ENCODE data around the gene NECTIN1.
A peak's percentile ranks its signal among the peaks of the same experiment; 100 is the strongest.

The NECTIN1 gene

DNA sequence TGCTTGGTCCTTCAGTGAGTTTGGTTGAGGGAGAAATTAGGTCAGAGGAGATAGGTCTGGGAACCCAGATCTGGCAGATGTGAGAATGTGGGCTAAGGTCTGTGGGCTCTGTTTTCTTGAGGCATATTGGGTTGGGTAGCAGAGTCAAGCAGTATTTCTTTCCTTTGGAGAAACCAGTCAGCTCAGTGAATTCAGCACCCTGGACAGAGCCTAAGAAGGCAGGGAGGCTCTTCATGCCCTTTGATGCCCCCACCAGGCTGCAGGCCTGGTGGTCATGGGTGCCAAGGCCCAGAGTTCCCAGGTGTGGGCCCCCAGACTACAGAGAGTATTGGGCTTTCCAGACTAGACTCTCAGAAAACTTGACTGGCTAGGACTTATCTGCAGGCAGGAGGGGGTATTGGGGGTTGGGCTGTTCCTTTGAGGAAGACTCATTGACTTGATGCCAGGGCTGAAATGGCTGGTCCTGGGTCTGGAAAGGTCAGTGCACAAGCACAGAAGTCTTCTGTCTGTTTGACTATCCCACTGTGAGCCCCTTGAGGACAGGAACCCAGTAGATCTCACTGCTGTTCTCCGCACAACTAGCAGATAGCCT is 45.3 kb upstream of the NECTIN1 start:
- TF ChIP-seq, protein P1, sequence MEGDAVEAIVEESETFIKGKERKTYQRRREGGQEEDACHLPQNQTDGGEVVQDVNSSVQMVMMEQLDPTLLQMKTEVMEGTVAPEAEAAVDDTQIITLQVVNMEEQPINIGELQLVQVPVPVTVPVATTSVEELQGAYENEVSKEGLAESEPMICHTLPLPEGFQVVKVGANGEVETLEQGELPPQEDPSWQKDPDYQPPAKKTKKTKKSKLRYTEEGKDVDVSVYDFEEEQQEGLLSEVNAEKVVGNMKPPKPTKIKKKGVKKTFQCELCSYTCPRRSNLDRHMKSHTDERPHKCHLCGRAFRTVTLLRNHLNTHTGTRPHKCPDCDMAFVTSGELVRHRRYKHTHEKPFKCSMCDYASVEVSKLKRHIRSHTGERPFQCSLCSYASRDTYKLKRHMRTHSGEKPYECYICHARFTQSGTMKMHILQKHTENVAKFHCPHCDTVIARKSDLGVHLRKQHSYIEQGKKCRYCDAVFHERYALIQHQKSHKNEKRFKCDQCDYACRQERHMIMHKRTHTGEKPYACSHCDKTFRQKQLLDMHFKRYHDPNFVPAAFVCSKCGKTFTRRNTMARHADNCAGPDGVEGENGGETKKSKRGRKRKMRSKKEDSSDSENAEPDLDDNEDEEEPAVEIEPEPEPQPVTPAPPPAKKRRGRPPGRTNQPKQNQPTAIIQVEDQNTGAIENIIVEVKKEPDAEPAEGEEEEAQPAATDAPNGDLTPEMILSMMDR (IDR thresholded peaks at IDR 0.05; ENCODE audit: insufficient read depth, low read depth, low read length, missing control alignments), result no peak
- peak; percentile 40 for DNase-seq (ENCODE audit: low read depth)
- H3K4me3 ChIP-seq (ENCODE audit: low read depth, low read length), result no peak overlapping the region

DNA sequence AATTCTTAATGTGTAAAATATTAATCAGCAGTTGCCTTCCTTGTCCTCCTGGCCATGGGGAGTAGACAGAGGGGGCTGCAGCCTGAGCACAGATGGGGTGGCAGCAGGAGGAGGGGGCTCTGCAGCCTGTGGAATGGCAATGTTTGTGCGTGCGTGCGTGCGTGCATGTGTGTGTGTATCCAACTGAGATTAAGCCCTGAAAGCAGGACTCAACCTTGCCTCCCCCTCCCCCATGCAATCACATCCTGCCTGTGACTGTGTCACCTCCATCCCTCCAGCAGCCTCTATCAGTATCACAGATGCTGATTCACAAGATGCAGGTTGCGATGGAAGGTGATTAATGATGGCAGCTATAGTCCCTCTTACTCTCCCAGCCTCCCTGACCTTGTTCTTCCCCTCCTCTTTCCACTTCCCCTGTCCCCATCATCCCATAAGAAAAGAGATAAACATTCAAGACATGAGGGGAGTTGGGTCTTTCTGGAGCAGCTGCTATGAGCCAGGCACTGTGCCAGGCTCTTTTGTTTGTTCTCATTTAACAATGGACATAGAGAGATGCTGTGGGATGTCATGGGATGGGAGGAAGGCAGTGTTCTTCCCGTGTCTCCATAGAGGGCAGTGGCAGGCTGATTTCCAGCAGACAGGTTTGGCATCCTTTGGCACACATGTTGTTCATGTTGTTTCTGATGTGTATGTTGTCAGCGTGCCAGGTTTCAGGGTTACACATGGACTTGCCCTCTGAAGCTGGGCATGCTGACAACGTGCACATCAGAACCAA is 43.8 kb upstream of the NECTIN1 start:
- H3K4me3 ChIP-seq (ENCODE audit: low read depth, low read length), result no peak overlapping the region
- TF ChIP-seq, protein P1 (IDR thresholded peaks at IDR 0.05; ENCODE audit: insufficient read depth, low read depth, low read length, missing control alignments), result no peak
- no peak for DNase-seq (ENCODE audit: low read depth)

DNA sequence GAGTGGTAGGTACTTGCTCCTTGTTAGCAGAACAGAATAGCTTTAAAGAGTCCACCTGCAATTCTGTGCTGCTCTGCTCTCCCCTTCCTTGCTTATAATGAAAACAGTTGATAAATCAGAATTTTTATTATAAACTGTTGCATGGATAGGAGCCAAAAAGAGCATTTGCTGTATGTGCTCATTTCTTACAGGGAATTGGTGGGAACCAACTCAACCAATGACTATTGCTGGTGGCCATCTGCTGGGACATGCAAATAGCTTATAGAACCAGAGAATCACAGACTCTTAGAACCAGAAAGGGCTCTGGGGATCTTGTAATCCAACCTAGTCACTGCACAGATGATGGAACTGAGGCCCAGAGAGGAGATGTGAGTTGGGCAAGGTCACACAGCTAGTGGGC is 43.1 kb upstream of the NECTIN1 start:
- TF ChIP-seq, protein P1 (IDR thresholded peaks at IDR 0.05; ENCODE audit: insufficient read depth, low read depth, low read length, missing control alignments), result no peak
- DNase-seq (ENCODE audit: low read depth), result no peak

DNA sequence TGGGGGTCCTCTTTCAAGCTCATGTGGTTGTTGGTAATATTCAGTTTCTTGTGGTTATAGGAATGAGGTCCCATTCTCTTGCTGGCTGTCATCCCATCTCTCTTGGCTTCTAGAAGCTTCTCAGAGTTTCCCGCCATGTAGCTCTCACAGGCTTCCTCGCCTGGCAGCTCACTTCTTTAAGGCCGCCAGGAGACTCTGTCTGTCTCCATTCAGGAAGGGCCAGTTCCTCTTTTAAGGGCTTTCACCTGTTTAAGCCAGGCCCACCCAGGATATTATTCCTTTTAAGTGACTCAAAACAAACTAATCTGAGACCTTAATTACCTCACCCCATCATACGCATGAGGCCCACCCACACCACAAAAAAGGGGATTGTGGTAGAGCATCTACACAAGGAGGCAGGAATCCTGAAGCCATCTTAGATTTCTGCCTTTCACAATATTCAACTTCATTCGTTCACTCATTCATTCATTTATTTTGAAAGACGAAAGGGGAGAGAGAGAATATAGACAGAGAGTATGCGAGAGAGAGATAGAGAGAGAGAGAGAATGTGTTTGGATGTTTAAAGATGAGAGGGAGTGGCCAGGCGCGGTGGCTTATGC is 42.3 kb upstream of the NECTIN1 start:
- DNase-seq (ENCODE audit: low read depth), result no peak
- TF ChIP-seq, protein P1 (IDR thresholded peaks at IDR 0.05; ENCODE audit: insufficient read depth, low read depth, low read length, missing control alignments), result no peak
- no peak overlapping the region for H3K4me3 ChIP-seq (ENCODE audit: low read depth, low read length)

More for the DNA sequence above, 43.1 kb upstream of the NECTIN1 start:
- no peak overlapping the region for H3K4me3 ChIP-seq (ENCODE audit: low read depth, low read length)

DNA sequence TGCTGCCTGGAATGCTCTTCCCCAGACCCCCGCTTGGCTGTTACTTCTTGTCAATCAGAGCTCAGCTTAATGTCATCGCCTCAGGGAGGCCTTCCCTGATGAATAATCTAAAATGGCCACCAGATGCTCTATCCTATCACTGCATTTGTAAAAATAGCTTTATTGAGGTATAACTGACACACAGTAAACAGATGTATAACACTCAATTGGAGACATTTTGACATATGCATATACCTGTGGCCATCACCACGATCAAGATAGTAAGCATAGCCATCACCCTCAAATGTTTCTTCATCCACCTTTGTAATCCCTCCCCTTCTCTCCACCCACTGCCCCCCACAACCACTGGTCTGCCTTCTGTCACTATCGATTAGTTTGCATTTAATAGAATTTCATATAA is 36.6 kb upstream of the NECTIN1 start:
- TF ChIP-seq, protein P1 (IDR thresholded peaks at IDR 0.05; ENCODE audit: insufficient read depth, low read depth, low read length, missing control alignments), result no peak
- no peak for DNase-seq (ENCODE audit: low read depth)
- H3K4me3 ChIP-seq (ENCODE audit: low read depth, low read length), result no peak overlapping the region

DNA sequence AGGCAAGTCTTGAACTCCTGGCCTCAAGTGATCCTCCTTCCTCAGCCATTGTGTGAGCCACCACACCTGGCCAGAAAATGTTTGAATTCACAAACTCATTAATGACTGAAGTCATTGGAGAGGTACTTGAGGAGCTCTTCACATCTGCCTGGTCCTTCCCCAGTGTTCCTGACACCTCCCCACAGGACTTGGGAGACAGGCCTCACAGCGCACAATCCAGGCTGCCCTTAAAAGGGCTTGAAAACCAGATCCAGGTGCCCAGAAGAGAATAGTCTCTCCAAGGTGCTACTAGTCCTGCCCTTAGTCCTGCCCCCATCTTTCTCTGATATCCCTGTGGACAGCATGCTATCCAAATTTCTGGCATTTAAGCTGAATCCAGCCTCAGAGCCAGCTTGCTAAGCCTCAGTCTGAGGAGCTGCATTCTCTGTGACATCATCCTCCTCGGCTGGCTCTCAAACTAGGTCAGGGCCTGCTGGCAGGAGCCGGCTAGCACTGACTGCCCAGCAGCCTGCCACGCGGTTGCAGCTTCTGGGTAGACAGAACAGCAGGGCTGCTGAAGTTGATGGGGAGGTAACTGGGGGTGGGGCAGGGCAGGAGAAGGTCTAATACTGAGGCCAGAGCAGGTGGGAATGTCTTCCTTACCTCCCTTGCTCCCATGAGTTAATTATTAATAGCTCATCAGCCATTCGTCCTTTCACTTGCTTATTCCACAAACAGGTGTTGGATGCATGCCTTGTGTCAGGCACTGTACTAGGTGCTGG is 35.3 kb upstream of the NECTIN1 start:
- no peak overlapping the region for H3K4me3 ChIP-seq (ENCODE audit: low read depth, low read length)
- TF ChIP-seq, protein P1 (IDR thresholded peaks at IDR 0.05; ENCODE audit: insufficient read depth, low read depth, low read length, missing control alignments), result no peak
- DNase-seq (ENCODE audit: low read depth), result no peak

Measured in GM12865 (cell line).